GM19452 (cell line): ENCODE results near the gene TMPRSS15.

Source experiments
- ATAC-seq: cut with Tn5 transposase; IDR thresholded peaks from one replicate; pipeline ENCODE4 v1.9.1; 2021; ENCODE audit not compliant: unreplicated experiment

The TMPRSS15 gene

DNA sequence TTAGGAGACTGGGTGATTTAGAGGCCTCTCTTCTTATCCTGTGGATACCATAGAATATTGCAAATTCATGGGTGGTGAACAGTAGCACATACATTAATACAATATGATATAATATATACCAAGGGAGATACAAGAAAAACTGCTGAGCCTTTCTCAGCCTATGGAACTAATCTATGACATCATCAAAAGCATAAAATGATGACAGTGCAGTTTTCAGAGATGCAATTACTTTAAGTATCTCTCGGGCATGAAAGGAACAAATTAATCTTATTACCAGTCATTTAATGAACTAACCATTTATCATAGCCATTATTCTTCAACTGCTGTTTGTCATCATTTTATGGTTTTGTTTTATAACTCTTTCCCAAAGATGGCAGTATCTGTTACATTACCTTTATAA lies 155.4 kb downstream of the TMPRSS15 start:
- ATAC-seq = no peak

DNA sequence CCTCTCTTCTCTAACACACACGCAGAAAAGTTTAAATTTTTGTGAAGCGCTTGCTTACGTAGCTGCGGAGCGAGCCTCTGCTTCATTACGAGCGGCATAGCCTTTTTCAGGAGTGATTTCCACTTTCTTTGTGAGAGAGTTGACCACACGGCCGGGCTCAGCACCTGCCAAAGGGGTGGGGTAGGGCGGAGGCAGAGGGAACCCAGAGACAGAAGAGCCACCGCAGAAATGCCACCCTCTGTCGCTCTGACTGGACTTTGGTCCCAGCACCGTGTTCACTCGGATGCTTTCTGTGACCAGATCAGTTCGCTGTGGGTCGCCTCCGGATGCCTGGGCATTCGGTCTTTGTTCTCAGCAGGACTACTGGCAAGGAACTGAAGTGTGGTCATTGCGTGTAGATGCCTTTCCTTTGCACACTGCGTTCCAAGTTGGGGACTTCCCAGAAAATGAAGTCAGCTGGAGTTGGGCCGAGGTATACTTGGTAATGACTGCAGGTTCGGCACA lies 158.1 kb downstream of the TMPRSS15 start:
- ATAC-seq = no peak

DNA sequence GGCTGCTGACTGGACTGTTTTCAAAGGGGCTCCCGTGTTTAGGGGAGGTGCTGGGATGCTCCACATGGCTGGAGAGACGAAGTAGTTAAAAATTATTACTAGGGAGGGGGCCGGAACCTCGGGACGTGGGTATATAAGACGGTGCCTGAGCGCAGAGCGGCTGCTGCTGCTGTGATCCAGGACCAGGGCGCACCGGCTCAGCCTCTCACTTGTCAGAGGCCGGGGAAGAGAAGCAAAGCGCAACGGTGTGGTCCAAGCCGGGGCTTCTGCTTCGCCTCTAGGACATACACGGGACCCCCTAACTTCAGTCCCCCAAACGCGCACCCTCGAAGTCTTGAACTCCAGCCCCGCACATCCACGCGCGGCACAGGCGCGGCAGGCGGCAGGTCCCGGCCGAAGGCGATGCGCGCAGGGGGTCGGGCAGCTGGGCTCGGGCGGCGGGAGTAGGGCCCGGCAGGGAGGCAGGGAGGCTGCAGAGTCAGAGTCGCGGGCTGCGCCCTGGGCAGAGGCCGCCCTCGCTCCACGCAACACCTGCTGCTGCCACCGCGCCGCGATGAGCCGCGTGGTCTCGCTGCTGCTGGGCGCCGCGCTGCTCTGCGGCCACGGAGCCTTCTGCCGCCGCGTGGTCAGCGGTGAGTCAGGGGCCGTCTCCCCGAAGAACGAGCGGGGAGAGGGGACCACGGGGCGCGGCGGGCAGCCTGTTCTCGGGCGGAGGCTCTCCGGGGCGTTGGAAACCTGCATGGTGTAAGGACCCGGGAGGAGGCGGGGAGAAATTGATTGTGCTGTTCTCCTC lies 158.7 kb downstream of the TMPRSS15 start, which contains the start of gene CHODL:
CHODL (plus strand) TSS at position 163 of the 793 bp plus-strand sequence; CDS start at position 554, 391 bp downstream.
- ATAC-seq = no peak

DNA sequence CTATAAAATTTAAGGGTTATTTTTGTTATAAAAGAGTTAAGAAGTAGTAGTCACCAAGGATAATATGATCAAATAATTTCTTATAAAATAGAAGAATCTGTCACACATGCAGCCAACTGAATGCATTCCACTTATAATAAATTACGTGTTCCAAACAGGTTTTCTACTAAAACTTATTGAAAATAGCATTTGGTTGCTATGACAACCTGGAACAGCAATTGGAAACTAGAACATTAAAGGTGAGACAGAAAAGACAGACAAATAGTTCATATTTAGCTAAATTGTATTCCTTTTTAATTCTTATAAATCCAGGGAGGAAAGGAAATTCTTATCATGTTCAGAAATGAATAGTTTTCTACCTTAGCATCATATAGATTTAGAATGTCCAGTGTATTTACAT lies 168.0 kb downstream of the TMPRSS15 start:
- no peak for ATAC-seq

DNA sequence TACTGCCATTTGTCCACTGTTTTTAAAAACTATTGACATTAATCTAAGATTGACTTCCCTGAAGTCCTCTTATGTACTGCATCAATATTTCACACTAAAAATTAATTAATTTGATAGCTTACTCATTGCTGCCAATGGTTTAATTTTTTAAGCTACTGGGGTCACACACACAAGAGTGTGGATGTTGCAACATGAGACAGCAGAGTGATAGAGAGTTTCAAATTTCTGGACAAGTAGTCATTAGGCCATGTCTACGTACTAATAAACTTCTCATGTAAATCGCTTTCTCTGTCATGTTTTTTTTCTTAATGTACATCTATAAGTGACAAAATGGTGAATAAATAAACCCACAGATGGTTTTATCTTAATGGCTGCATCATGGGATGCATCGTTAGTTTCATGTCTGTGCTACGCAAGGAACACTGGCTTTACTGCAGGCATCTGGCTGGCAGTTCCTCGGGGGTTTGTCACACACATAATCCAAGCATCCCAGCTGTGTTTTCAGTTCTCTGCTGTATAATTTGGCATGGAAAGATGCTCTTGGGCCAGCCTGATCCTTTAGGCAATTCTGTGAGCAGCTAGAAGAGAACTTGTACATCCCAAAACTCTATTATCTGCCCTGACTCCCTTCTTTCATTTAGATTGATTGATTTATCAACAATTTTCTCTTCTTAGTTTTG lies 175.4 kb downstream of the TMPRSS15 start:
- no peak for ATAC-seq

DNA sequence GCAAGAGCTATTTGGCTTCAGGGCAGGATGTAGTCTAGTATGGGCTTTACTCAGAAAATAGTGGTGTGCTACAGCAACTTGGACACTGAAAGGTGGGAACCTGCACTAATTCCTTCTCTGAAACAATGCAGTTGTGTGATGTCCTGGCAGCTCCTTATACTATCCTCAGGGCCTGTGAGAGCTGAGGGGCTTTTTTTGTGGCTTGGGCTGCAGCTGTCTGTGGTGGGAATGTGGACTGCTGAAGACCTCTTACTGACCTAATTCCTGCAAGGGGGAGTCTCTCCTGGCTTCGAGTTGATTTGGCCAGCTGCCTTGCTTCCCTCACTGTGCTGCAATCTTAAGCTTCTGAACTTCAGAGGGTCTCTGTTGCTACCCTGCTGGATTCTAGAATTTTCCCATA lies 181.2 kb downstream of the TMPRSS15 start:
- no peak for ATAC-seq

DNA sequence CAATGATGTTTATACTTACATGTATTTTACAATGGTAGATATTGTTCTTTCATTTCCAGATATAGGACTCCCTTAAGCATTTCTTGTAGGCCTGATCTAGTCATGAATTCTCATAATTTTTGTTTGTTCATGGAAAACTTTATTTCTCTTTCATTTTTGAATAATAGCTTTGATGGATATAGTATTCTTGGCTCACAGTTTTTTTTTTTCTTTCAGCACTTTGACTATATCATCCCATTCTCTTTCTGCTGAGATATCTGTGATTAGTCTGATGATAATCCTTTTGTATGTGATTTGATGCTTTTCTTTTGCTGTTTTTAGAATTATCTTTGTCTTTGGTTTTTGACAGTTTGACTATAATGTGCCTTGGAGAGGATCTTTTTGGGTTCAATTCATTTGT lies 183.1 kb downstream of the TMPRSS15 start:
- no peak for ATAC-seq
